ENCODE data around the gene NME9.

DNA sequence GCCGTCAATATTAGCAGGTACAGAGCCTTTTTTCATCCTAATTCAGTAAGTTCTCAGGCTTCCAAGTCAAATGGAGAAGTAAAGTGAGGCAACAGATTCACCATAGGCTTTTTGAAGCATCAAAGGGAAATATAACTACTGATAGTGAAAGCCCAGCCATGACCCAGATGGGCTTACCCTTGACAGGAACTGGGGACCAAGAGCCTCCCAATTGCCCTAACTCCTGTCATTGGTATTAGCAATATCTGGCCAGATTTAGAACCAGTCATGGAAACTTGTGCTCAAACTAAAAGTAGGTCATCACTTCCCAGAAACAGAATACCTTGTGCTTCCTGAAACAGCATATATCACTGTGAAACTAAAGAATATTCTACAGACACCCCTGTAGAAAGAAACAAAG is 33.0 kb downstream of the NME9 start:
- TF ChIP-seq, protein P1, sequence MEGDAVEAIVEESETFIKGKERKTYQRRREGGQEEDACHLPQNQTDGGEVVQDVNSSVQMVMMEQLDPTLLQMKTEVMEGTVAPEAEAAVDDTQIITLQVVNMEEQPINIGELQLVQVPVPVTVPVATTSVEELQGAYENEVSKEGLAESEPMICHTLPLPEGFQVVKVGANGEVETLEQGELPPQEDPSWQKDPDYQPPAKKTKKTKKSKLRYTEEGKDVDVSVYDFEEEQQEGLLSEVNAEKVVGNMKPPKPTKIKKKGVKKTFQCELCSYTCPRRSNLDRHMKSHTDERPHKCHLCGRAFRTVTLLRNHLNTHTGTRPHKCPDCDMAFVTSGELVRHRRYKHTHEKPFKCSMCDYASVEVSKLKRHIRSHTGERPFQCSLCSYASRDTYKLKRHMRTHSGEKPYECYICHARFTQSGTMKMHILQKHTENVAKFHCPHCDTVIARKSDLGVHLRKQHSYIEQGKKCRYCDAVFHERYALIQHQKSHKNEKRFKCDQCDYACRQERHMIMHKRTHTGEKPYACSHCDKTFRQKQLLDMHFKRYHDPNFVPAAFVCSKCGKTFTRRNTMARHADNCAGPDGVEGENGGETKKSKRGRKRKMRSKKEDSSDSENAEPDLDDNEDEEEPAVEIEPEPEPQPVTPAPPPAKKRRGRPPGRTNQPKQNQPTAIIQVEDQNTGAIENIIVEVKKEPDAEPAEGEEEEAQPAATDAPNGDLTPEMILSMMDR (IDR thresholded peaks at IDR 0.05): no peak
- TF ChIP-seq POLR2AphosphoS5 (IDR thresholded peaks at IDR 0.05): no peak

Data from esophagus muscularis mucosa (tissue), 3 donors.